OCI-LY1 (cell line): Measurements from ENCODE around the gene HUS1.

Experiments
- CTCF ChIP-seq: fragments of 200-600 bp; sonication (generic), shearing (Covaris generic); IDR thresholded peaks from 2 replicates; pipeline ENCODE4 v1.5.1; 2017; ENCODE audit warnings: mild to moderate bottlenecking, antibody characterized with exemption, low read length, moderate library complexity, mixed read lengths
- EZH2 ChIP-seq: fragments of 200-600 bp; sonication (generic), shearing (Covaris generic); IDR thresholded peaks from 2 replicates; pipeline ENCODE4 v1.8.0; 2017; ENCODE audit warnings: borderline replicate concordance, mixed run types, mild to moderate bottlenecking, antibody characterized with exemption, low read length, moderate library complexity, mixed read lengths

DNA sequence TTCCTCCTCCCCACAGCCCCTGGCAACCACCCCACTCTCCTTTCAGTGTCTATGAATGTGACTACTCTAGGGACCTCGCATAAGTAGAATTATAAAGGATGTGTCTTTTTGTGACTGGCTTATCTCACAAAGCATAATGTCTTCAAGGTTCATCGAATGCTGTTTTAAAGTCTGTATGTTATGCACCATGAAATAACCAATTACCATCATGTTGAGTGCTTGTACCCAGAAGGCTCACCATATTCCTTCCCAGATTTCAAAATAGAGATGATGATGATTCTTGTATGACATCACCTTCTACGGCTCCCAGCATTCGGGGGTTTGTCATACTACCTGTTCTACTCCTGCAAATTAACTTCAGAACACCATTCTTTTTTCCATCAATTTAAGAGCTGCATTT lies 43.1 kb downstream of the HUS1 start:
- TF ChIP-seq CTCF (no peak), EZH2 (no peak)
